ENCODE results near the gene AKT1S1.

The AKT1S1 gene

DNA sequence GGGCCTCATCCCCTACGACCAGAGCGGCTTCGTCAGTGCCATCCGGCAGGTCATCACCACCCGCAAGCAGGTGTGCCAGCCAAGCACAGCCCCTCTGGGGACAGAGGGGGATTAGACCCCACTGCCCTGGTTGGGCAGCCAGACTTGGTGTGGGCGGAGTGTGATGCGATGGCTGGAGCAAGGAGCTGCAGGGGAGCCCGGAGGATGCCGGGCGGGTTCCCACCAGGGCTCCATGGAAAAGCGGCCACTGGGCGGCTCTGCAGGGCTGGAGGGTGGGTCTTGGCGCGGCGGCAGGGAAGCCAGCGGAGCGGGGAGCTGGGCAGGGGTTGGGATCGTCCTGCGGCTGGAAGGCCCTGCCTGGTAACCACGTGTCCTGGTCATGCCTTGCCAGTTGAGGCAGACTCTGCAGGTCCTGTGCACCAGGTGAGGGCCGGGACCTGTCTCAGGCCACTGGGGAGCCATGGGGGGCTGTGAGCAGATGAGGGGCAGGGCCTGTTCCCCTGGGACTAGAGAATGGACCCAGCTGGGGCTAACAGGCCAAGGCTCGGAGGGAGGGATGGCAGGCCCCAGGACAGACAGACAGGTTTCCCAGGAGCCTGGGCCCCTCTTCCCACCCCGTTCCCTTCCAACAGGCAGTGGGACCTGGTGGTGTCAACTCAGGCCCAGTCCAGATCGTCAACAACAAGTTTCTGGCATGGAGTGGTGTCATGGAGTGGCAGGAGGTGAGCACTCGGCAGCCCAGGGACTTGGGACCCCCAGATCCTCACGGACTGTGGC is 19.9 kb downstream of the AKT1S1 start (continued):
- TF ChIP-seq, protein P1, sequence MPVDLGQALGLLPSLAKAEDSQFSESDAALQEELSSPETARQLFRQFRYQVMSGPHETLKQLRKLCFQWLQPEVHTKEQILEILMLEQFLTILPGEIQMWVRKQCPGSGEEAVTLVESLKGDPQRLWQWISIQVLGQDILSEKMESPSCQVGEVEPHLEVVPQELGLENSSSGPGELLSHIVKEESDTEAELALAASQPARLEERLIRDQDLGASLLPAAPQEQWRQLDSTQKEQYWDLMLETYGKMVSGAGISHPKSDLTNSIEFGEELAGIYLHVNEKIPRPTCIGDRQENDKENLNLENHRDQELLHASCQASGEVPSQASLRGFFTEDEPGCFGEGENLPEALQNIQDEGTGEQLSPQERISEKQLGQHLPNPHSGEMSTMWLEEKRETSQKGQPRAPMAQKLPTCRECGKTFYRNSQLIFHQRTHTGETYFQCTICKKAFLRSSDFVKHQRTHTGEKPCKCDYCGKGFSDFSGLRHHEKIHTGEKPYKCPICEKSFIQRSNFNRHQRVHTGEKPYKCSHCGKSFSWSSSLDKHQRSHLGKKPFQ (tag by site-specific recombination; IDR thresholded peaks at IDR 0.05): peak; percentile 46; the same call in 1 of the 2 replicates
- TF ChIP-seq ZNF324 (tag by site-specific recombination; IDR thresholded peaks at IDR 0.05) (no peak), ZNF221 (tag by site-specific recombination; IDR thresholded peaks at IDR 0.05; ENCODE audit: borderline replicate concordance) (no peak), ZNF169 (tag by site-specific recombination; IDR thresholded peaks at IDR 0.05) (no peak), KLF10 (tag by site-specific recombination; IDR thresholded peaks at IDR 0.05) (no peak), SCRT1 (tag by site-specific recombination; IDR thresholded peaks at IDR 0.05; ENCODE audit: borderline replicate concordance) (no peak), ZNF600 (tag by site-specific recombination; IDR thresholded peaks at IDR 0.05) (no peak), ZNF776 (tag by site-specific recombination; IDR thresholded peaks at IDR 0.05; ENCODE audit: borderline replicate concordance) (no peak), ZNF561 (tag by site-specific recombination; IDR thresholded peaks at IDR 0.05; ENCODE audit: borderline replicate concordance) (no peak), ZNF792 (tag by site-specific recombination; IDR thresholded peaks at IDR 0.05) (no peak), KLF16 (tag by site-specific recombination; IDR thresholded peaks at IDR 0.05) (no peak), ZNF133 (tag by site-specific recombination; IDR thresholded peaks at IDR 0.05) (no peak), YY1 (tag by site-specific recombination; IDR thresholded peaks at IDR 0.05) (no peak), HOXD13 (CRISPR knock-in tag; IDR thresholded peaks at IDR 0.05; ENCODE audit: borderline replicate concordance) (no peak), KLF1 (tag by site-specific recombination; IDR thresholded peaks at IDR 0.05) (peak; percentile 77), ZNF629 (tag by site-specific recombination; IDR thresholded peaks at IDR 0.05) (0 out of 2 replicates have a peak, but pooled peaks have one; percentile 20), ZNF529 (tag by site-specific recombination; IDR thresholded peaks at IDR 0.05; ENCODE audit: insufficient replicate concordance) (no peak), ZNF677 (tag by site-specific recombination; IDR thresholded peaks at IDR 0.05) (no peak), ZNF701 (tag by site-specific recombination; IDR thresholded peaks at IDR 0.05) (no peak), ZNF654 (tag by site-specific recombination; IDR thresholded peaks at IDR 0.05; ENCODE audit: low read depth) (no peak), EGR2 (tag by site-specific recombination; IDR thresholded peaks at IDR 0.05; ENCODE audit: low read depth) (no peak), ZNF184 (tag by site-specific recombination; IDR thresholded peaks at IDR 0.05) (no peak), KLF8 (tag by site-specific recombination; IDR thresholded peaks at IDR 0.05) (peak; percentile 76), ZNF223 (tag by site-specific recombination; IDR thresholded peaks at IDR 0.05) (no peak), ZBTB48 (tag by site-specific recombination; IDR thresholded peaks at IDR 0.05) (no peak), ZNF621 (tag by site-specific recombination; IDR thresholded peaks at IDR 0.05) (no peak), ZNF16 (tag by site-specific recombination; IDR thresholded peaks at IDR 0.05; ENCODE audit: low read depth) (peak; percentile 34; the same call in 1 of the 2 replicates), ZNF248 (tag by site-specific recombination; IDR thresholded peaks at IDR 0.05) (no peak)
- TF ChIP-seq, protein P2, sequence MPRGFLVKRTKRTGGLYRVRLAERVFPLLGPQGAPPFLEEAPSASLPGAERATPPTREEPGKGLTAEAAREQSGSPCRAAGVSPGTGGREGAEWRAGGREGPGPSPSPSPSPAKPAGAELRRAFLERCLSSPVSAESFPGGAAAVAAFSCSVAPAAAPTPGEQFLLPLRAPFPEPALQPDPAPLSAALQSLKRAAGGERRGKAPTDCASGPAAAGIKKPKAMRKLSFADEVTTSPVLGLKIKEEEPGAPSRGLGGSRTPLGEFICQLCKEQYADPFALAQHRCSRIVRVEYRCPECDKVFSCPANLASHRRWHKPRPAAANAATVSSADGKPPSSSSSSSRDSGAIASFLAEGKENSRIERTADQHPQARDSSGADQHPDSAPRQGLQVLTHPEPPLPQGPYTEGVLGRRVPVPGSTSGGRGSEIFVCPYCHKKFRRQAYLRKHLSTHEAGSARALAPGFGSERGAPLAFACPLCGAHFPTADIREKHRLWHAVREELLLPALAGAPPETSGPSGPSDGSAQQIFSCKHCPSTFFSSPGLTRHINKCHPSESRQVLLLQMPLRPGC (tag by site-specific recombination; IDR thresholded peaks at IDR 0.05): no peak
- TF ChIP-seq, protein P3, sequence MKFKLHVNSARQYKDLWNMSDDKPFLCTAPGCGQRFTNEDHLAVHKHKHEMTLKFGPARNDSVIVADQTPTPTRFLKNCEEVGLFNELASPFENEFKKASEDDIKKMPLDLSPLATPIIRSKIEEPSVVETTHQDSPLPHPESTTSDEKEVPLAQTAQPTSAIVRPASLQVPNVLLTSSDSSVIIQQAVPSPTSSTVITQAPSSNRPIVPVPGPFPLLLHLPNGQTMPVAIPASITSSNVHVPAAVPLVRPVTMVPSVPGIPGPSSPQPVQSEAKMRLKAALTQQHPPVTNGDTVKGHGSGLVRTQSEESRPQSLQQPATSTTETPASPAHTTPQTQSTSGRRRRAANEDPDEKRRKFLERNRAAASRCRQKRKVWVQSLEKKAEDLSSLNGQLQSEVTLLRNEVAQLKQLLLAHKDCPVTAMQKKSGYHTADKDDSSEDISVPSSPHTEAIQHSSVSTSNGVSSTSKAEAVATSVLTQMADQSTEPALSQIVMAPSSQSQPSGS (tag by site-specific recombination; IDR thresholded peaks at IDR 0.05; ENCODE audit: low read depth): no peak
- TF ChIP-seq, protein P4, sequence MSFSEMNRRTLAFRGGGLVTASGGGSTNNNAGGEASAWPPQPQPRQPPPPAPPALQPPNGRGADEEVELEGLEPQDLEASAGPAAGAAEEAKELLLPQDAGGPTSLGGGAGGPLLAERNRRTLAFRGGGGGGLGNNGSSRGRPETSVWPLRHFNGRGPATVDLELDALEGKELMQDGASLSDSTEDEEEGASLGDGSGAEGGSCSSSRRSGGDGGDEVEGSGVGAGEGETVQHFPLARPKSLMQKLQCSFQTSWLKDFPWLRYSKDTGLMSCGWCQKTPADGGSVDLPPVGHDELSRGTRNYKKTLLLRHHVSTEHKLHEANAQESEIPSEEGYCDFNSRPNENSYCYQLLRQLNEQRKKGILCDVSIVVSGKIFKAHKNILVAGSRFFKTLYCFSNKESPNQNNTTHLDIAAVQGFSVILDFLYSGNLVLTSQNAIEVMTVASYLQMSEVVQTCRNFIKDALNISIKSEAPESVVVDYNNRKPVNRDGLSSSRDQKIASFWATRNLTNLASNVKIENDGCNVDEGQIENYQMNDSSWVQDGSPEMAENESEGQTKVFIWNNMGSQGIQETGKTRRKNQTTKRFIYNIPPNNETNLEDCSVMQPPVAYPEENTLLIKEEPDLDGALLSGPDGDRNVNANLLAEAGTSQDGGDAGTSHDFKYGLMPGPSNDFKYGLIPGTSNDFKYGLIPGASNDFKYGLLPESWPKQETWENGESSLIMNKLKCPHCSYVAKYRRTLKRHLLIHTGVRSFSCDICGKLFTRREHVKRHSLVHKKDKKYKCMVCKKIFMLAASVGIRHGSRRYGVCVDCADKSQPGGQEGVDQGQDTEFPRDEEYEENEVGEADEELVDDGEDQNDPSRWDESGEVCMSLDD (tag by site-specific recombination; IDR thresholded peaks at IDR 0.05): no peak
- TF ChIP-seq, protein P5, sequence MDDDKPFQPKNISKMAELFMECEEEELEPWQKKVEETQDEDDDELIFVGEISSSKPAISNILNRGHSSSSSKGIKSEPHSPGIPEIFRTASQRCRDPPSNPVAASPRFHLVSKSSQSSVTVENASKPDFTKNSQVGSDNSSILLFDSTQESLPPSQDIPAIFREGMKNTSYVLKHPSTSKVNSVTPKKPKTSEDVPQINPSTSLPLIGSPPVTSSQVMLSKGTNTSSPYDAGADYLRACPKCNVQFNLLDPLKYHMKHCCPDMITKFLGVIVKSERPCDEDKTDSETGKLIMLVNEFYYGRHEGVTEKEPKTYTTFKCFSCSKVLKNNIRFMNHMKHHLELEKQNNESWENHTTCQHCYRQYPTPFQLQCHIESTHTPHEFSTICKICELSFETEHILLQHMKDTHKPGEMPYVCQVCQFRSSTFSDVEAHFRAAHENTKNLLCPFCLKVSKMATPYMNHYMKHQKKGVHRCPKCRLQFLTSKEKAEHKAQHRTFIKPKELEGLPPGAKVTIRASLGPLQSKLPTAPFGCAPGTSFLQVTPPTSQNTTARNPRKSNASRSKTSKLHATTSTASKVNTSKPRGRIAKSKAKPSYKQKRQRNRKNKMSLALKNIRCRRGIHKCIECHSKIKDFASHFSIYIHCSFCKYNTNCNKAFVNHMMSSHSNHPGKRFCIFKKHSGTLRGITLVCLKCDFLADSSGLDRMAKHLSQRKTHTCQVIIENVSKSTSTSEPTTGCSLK (tag by site-specific recombination; IDR thresholded peaks at IDR 0.05): no peak
